HG03045 (cell line): ENCODE results near the gene KCTD10.
A peak's percentile ranks its signal among the peaks of the same experiment; 100 is the strongest.

Experiments used
- ATAC-seq: cut with Tn5 transposase; IDR thresholded peaks from one replicate; pipeline ENCODE4 v1.9.1; 2021; ENCODE audit warnings: mild to moderate bottlenecking, moderate library complexity; ENCODE audit not compliant: unreplicated experiment

The KCTD10 gene

GRCh38 chr12:109477185-109477962 lies at the start of gene KCTD10, which contains the start of gene UBE3B:
Gene KCTD10 (minus strand): TSS chr12:109477300. CDS start chr12:109477262, 38 bp downstream.
Gene UBE3B (plus strand): TSS chr12:109477634. CDS start chr12:109483552, 5,918 bp downstream.
- ATAC-seq = peak; percentile 94

GRCh38 chr12:109525279-109525585 lies 48.1 kb upstream of the KCTD10 start:
- ATAC-seq = no peak

- no peak for ATAC-seq
Observed at GRCh38 chr12:109524466-109525278, 47.6 kb upstream of the KCTD10 start.

- ATAC-seq = no peak
Observed at GRCh38 chr12:109523504-109523903, 46.4 kb upstream of the KCTD10 start.

- ATAC-seq = no peak
Observed at GRCh38 chr12:109523071-109523470, 46.0 kb upstream of the KCTD10 start.

- no peak for ATAC-seq
Observed at GRCh38 chr12:109521831-109522230, 44.7 kb upstream of the KCTD10 start.

GRCh38 chr12:109519787-109520186 lies 42.7 kb upstream of the KCTD10 start:
- no peak for ATAC-seq

GRCh38 chr12:109518820-109519665 lies 41.9 kb upstream of the KCTD10 start:
- no peak for ATAC-seq

- no peak for ATAC-seq
Observed at GRCh38 chr12:109517619-109518018, 40.5 kb upstream of the KCTD10 start.

GRCh38 chr12:109513977-109514376 lies 36.9 kb upstream of the KCTD10 start:
- no peak for ATAC-seq

GRCh38 chr12:109513051-109513450 lies 36.0 kb upstream of the KCTD10 start:
- no peak for ATAC-seq

GRCh38 chr12:109512608-109513007 lies 35.5 kb upstream of the KCTD10 start:
- no peak for ATAC-seq

- ATAC-seq = no peak
Observed at GRCh38 chr12:109510196-109510595, 33.1 kb upstream of the KCTD10 start.

- ATAC-seq = no peak
Observed at GRCh38 chr12:109504068-109504467, 27.0 kb upstream of the KCTD10 start.

GRCh38 chr12:109503611-109504010 lies 26.5 kb upstream of the KCTD10 start:
- ATAC-seq = no peak

- ATAC-seq = no peak
Observed at GRCh38 chr12:109502332-109502731, 25.2 kb upstream of the KCTD10 start.

GRCh38 chr12:109501299-109501698 lies 24.2 kb upstream of the KCTD10 start:
- ATAC-seq = no peak

GRCh38 chr12:109500406-109501185 lies 23.5 kb upstream of the KCTD10 start:
- ATAC-seq = no peak

GRCh38 chr12:109497675-109498074 lies 20.6 kb upstream of the KCTD10 start:
- no peak for ATAC-seq

- no peak for ATAC-seq
Observed at GRCh38 chr12:109496306-109496705, 19.2 kb upstream of the KCTD10 start.
